GM19452 (cell line): Measurements from ENCODE around the gene MTG2.

Experiments used
- ATAC-seq: cut with Tn5 transposase; IDR thresholded peaks from one replicate; pipeline ENCODE4 v1.9.1; 2021; ENCODE audit not compliant: unreplicated experiment

Gene MTG2

GRCh38 chr20:62202676-62203377, 20.0 kb downstream of the MTG2 start:
- no peak for ATAC-seq

GRCh38 chr20:62203378-62204030, 20.7 kb downstream of the MTG2 start:
- ATAC-seq: no peak

GRCh38 chr20:62205618-62206387, 23.0 kb downstream of the MTG2 start:
- no peak for ATAC-seq

GRCh38 chr20:62206388-62206775, 23.6 kb downstream of the MTG2 start:
- ATAC-seq: no peak

GRCh38 chr20:62208061-62208794, 25.4 kb downstream of the MTG2 start:
- no peak for ATAC-seq

GRCh38 chr20:62208795-62209755, 26.2 kb downstream of the MTG2 start:
- no peak for ATAC-seq

- ATAC-seq: no peak
Observed at GRCh38 chr20:62209850-62210495, 27.1 kb downstream of the MTG2 start.

GRCh38 chr20:62210496-62210855, 27.6 kb downstream of the MTG2 start:
- ATAC-seq: no peak

- ATAC-seq: no peak
Observed at GRCh38 chr20:62211216-62211615, 28.4 kb downstream of the MTG2 start.

GRCh38 chr20:62211769-62212288, 29.0 kb downstream of the MTG2 start:
- no peak for ATAC-seq

GRCh38 chr20:62212299-62212698, 29.5 kb downstream of the MTG2 start:
- no peak for ATAC-seq

GRCh38 chr20:62214067-62214466, 31.2 kb downstream of the MTG2 start:
- ATAC-seq: no peak

GRCh38 chr20:62215020-62215990, 32.5 kb downstream of the MTG2 start:
- ATAC-seq: no peak

- ATAC-seq: no peak
Observed at GRCh38 chr20:62215991-62216635, 33.3 kb downstream of the MTG2 start.

GRCh38 chr20:62216636-62217566, 34.1 kb downstream of the MTG2 start:
- no peak for ATAC-seq

- ATAC-seq: no peak
Observed at GRCh38 chr20:62217913-62218773, 35.3 kb downstream of the MTG2 start.
